B cell (primary cell): ENCODE data around the gene CEMIP2. TPM values are rescaled to one million over a fixed set of nuclear protein-coding genes. Genes with fewer than 3 reads are reported as not detected.

ENCODE experiments used
- ATAC-seq: fragments of 200-7000 bp; cut with Tn5 transposase; one replicate; pipeline ENCODE4 v1.10.0; 2021; ENCODE audit warnings: low read depth, mild to moderate bottlenecking, moderate number of reproducible peaks, moderate library complexity
- CTCF ChIA-PET: fragments of 350-600 bp; sonication (Branson Sonifier 250); formaldehyde crosslinking; loops from one replicate; lab custom pipeline; 2021; ENCODE audit warnings: antibody characterized with exemption, inconsistent platforms; lab: Charles Lee
- POLR2A ChIA-PET: fragments of 350-600 bp; sonication (Branson Sonifier 250); formaldehyde crosslinking; loops from one replicate; lab custom pipeline; 2021; ENCODE audit warnings: antibody characterized with exemption; lab: Charles Lee
- DNase-seq: peaks from one replicate; pipeline ENCODE4 v3.0.0; 2013
- H2AFZ ChIP-seq: 2 replicates; pipeline ENCODE4 v1.6.1; 2012; ENCODE audit warnings: mild to moderate bottlenecking, low read depth, low read length; ENCODE audit not compliant: insufficient read depth, poor library complexity, severe bottlenecking
- H3K27ac ChIP-seq, 2 donors: 1 replicate in 1 of 2; 2 replicates in 1 of 2; pipeline ENCODE4 v1.5.1; 2012 to 2013; ENCODE audit warnings: low read length in 2 of 2, mild to moderate bottlenecking in 2 of 2, moderate library complexity in 1 of 2
- H3K27me3 ChIP-seq, 4 experiments: fragments of 200-600 bp in 1 of 4; sonication (generic) in 1 of 4; replicated peaks in 1 of 4; 1 replicate in 2 of 4; 2 replicates in 2 of 4; pipeline versions ENCODE4 v1.6.1 to v1.7.0; 2013 to 2016; ENCODE audit warnings: low read length in 3 of 4, mild to moderate bottlenecking in 2 of 4, mixed read lengths in 1 of 4, moderate library complexity in 1 of 4; ENCODE audit not compliant: insufficient read depth in 4 of 4, control insufficient read depth in 3 of 4; ENCODE audit errors: control extremely low read depth in 1 of 4
- H3K36me3 ChIP-seq, 2 experiments: replicated peaks in 1 of 2; 1 replicate in 1 of 2; 2 replicates in 1 of 2; pipeline versions ENCODE4 v1.6.1 to v1.7.1; 2013; ENCODE audit warnings: low read length in 1 of 2; ENCODE audit not compliant: insufficient read depth in 2 of 2, control insufficient read depth in 1 of 2; ENCODE audit errors: control extremely low read depth in 1 of 2, extremely low read depth in 1 of 2
- H3K4me1 ChIP-seq, 2 donors: fragments of 200-600 bp in 1 of 2; sonication (generic) in 1 of 2; 1 replicate in 1 of 2; 2 replicates in 1 of 2; pipeline versions ENCODE4 v1.5.1 to v1.6.1; 2013 to 2017; ENCODE audit warnings: low read length in 2 of 2; ENCODE audit not compliant: control insufficient read depth in 2 of 2, insufficient read depth in 2 of 2
- H3K4me2 ChIP-seq: replicated peaks from 2 replicates; pipeline ENCODE3; 2012; ENCODE audit warnings: mild to moderate bottlenecking, low read depth, low read length; ENCODE audit not compliant: poor library complexity, severe bottlenecking
- H3K4me3 ChIP-seq, 5 experiments: fragments of 200-600 bp in 1 of 5; sonication (generic) in 1 of 5; 1 replicate in 3 of 5; 2 replicates in 2 of 5; pipeline versions ENCODE4 v1.5.1 to v1.7.0; 2011 to 2016; ENCODE audit warnings: low read length in 4 of 5, mild to moderate bottlenecking in 4 of 5, low read depth in 2 of 5, control low read depth in 1 of 5, moderate library complexity in 1 of 5; ENCODE audit not compliant: insufficient read depth in 1 of 5; ENCODE audit errors: control extremely low read depth in 1 of 5, extremely low read depth in 1 of 5
- H3K79me2 ChIP-seq: fragments of 200-600 bp; sonication (generic); one replicate; pipeline ENCODE4 v1.6.0; 2016; ENCODE audit warnings: low read length; ENCODE audit not compliant: control insufficient read depth, insufficient read depth
- H3K9ac ChIP-seq: fragments of 200-600 bp; sonication (generic); 2 replicates; pipeline ENCODE4 v1.6.1; 2017; ENCODE audit warnings: mild to moderate bottlenecking, low read length, moderate library complexity
- H3K9me3 ChIP-seq, 3 donors: one replicate each; pipeline versions ENCODE4 v1.6.1 to v1.7.1; 2013; ENCODE audit warnings: low read length in 2 of 3; ENCODE audit not compliant: control insufficient read depth in 2 of 3, insufficient read depth in 1 of 3; ENCODE audit errors: control extremely low read depth in 1 of 3
- H4K20me1 ChIP-seq: 2 replicates; pipeline ENCODE4 v1.6.0; 2012; ENCODE audit warnings: mild to moderate bottlenecking, low read length; ENCODE audit not compliant: insufficient read depth, control insufficient read depth, poor library complexity, severe bottlenecking
- H3K27ac Mint-ChIP-seq: one replicate; pipeline ENCODE4 v1.8.0; 2021; ENCODE audit warnings: mixed read lengths
- H3K27me3 Mint-ChIP-seq: one replicate; pipeline ENCODE4 v1.8.0; 2021; ENCODE audit warnings: mixed read lengths
- H3K4me1 Mint-ChIP-seq: one replicate; pipeline ENCODE4 v1.8.0; 2021; ENCODE audit warnings: mixed read lengths
- H3K4me3 Mint-ChIP-seq: one replicate; pipeline ENCODE4 v1.8.0; 2021; ENCODE audit warnings: mixed read lengths
- H3K9me3 Mint-ChIP-seq: one replicate; pipeline ENCODE4 v1.8.0; 2022; ENCODE audit warnings: mixed read lengths; ENCODE audit not compliant: insufficient read depth
- CTCF ChIP-seq: fragments of 200-600 bp; IDR thresholded peaks from one replicate; pipeline ENCODE4 v1.8.0; 2022; ENCODE audit warnings: antibody characterized with exemption, mild to moderate bottlenecking
- EZH2 ChIP-seq: IDR thresholded peaks from 2 replicates; pipeline ENCODE4 v1.6.1; 2012; ENCODE audit warnings: borderline replicate concordance, low read depth, mild to moderate bottlenecking, moderate library complexity, low read length; ENCODE audit not compliant: insufficient read depth, poor library complexity, severe bottlenecking
- WGBS: methylation state at CpG from one replicate; pipeline ENCODE4 v1.1.5; 2013; ENCODE audit warnings: missing lambda C conversion rate; ENCODE audit not compliant: insufficient coverage; 5-methylcytosine and 5-hydroxymethylcytosine counted together
- intact Hi-C: fragments of 100-400 bp; cut with micrococcal nuclease; formaldehyde crosslinking; loops from one replicate; pipeline ENCODE4 v1.10.0; 2022
- polyA plus RNA-seq: library from polyadenylated mRNA; depleted of rRNA; stranded (reverse); fragments of >200 nt; gene quantifications from 2 replicates; pipeline ENCODE4 v1.2.3, GENCODE V29; 2012
- total RNA-seq, 2 donors: library from RNA; stranded (reverse); fragments of 120-200 nt in 1 of 2; gene quantifications; 1 replicate in 1 of 2; 2 replicates in 1 of 2; pipeline versions ENCODE4 v1.2.3 to v1.2.4, GENCODE V29; 2013 to 2022

Gene CEMIP2
- total and polyA plus RNA-seq, 2 donors (not counting 1 experiment from before 2014, with no cell fraction given): 35.4 to 90.6 TPM

DNA sequence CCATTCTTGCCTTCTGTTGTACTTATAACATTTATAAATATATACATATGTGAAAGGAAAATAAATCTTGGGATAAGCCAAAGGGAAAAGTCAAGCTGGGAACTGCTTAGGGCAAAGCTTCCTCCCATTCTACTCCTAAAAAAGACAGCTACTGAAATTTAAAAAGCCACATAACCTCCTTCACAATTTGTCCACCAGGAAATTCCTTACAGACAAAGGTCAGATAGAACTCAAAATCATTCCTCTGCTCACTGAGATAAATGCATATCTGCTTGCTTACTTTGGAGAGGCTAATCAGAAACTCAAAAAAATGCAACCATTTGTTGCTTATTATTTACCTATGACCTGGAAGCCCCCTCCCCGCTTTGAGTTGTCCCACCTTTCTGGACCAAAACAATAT, 112.5 kb downstream of the CEMIP2 start:
- H3K27ac ChIP-seq: no peak overlapping the region
- POLR2A ChIA-PET: no interaction called here
- Mint-ChIP-seq H3K4me1 (peaks cover 7% of the 10 kb centered on the region), H3K27me3 (no peaks in the 10 kb centered on the region), H3K9me3 (peaks cover 11% of the 10 kb centered on the region), H3K27ac (no peak overlapping the region), H3K4me3 (no peak overlapping the region)
- H3K4me3 ChIP-seq: no peak overlapping the region
- no peak overlapping the region for H3K4me2 ChIP-seq
- CTCF ChIA-PET: no interaction called here
- H4K20me1 ChIP-seq: no peaks in the 10 kb centered on the region
- H2AFZ ChIP-seq: no peak overlapping the region
- peaks cover 0 to 14% (median 0%) of the 10 kb centered on the region in 3 donors for H3K9me3 ChIP-seq
- DNase-seq: no peak
- 100% methylated on average over 1 of the region's 1 CpG for WGBS
- TF ChIP-seq CTCF (no peak), EZH2 (no peak)
- intact Hi-C loops: no loop called here
- H3K4me1 ChIP-seq: peaks cover 0 to 6% of the 10 kb centered on the region in 2 donors
- H3K9ac ChIP-seq: no peak overlapping the region
- no peaks in the 10 kb centered on the region for H3K36me3 ChIP-seq
- no peaks in the 10 kb centered on the region for H3K27me3 ChIP-seq
- ATAC-seq: no peak
- H3K79me2 ChIP-seq: no peaks in the 10 kb centered on the region

DNA sequence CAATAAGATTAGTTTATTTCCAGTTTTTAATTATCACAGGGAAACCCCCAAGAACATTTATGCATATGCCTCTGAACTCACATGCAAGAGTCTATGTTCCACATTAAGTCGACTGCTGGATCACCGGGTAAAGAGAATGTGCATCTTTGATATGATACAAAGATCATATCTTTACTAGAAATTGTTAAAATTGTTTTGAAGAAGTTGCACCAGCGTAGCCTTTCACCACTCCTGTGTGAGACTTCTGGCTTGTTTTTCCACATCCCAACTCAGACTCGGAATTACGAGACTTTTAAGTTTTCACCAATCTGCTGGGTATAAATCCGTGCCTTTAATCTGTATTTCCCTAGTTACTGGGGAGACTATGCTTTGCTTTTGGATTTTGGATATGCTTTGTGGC, 113.2 kb downstream of the CEMIP2 start:
- ChIA-PET POLR2A (no interaction called here), CTCF (no interaction called here)
- Mint-ChIP-seq H3K4me3 (no peak overlapping the region), H3K9me3 (peaks cover 11% of the 10 kb centered on the region), H3K27ac (no peak overlapping the region), H3K4me1 (peaks cover 7% of the 10 kb centered on the region), H3K27me3 (no peaks in the 10 kb centered on the region)
- ATAC-seq (no peak), DNase-seq (no peak)
- H3K9me3 ChIP-seq: peaks cover 0 to 9% (median 0%) of the 10 kb centered on the region in 3 donors
- H3K4me1 ChIP-seq: peaks cover 0 to 6% of the 10 kb centered on the region in 2 donors
- H3K4me2 ChIP-seq: no peak overlapping the region
- TF ChIP-seq CTCF (no peak), EZH2 (no peak)
- no peak overlapping the region for H3K9ac ChIP-seq
- no peak overlapping the region for H3K27ac ChIP-seq
- no peaks in the 10 kb centered on the region for H3K79me2 ChIP-seq
- H3K27me3 ChIP-seq: no peaks in the 10 kb centered on the region
- H2AFZ ChIP-seq: no peak overlapping the region
- no peaks in the 10 kb centered on the region for H4K20me1 ChIP-seq
- no peak overlapping the region for H3K4me3 ChIP-seq
- H3K36me3 ChIP-seq: no peaks in the 10 kb centered on the region
- 80% methylated on average over 1 of the region's 6 CpGs for WGBS
- intact Hi-C loops: no loop called here
